Panc1 (cell line): ENCODE results near the gene TMEM82. TPM values are rescaled to one million over a fixed set of nuclear protein-coding genes. Genes with fewer than 3 reads are reported as not detected.

Source experiments
- ATAC-seq: fragments of 200-7000 bp; cut with Tn5 transposase; 2 replicates; pipeline ENCODE4 v1.9.1; 2020; ENCODE audit warnings: mild to moderate bottlenecking, moderate library complexity
- BruUV-seq: library from RNA; stranded (reverse); fragments of 400-500 nt; replicated peaks from 2 replicates; lab custom pipeline; 2021; lab: Mats Ljungman, UMichigan
- CTCF ChIA-PET: fragments of 300-600 bp; sonication (Branson Sonifier 250); formaldehyde crosslinking; loops from one replicate; lab custom pipeline; 2022; ENCODE audit warnings: antibody characterized with exemption; lab: Charles Lee
- POLR2A ChIA-PET: fragments of 300-600 bp; sonication (Branson Sonifier 250); formaldehyde crosslinking; loops from one replicate; lab custom pipeline; 2022; ENCODE audit warnings: antibody characterized with exemption; lab: Charles Lee
- DNase-seq: peaks from one replicate; pipeline ENCODE4 v3.0.0-alpha.2; 2010; ENCODE audit warnings: low read depth, low spot score
- H3K27ac ChIP-seq: 2 replicates; pipeline ENCODE4 v1.5.1; 2011; ENCODE audit warnings: mild to moderate bottlenecking, low read length, inconsistent platforms
- H3K27me3 ChIP-seq: fragments of 200-500 bp; sonication (Bioruptor generic); 2 replicates; pipeline ENCODE4 v1.6.0; 2014; ENCODE audit warnings: low read length, inconsistent platforms; ENCODE audit not compliant: control insufficient read depth, insufficient read depth
- H3K36me3 ChIP-seq: fragments of 200-500 bp; sonication (Bioruptor generic); 2 replicates; pipeline ENCODE4 v1.5.1; 2014; ENCODE audit warnings: inconsistent platforms, mild to moderate bottlenecking, low read length, moderate library complexity; ENCODE audit not compliant: control insufficient read depth, insufficient read depth
- H3K4me1 ChIP-seq: 2 replicates; pipeline ENCODE4 v1.5.1; 2011; ENCODE audit warnings: inconsistent platforms, mild to moderate bottlenecking, low read length, moderate library complexity; ENCODE audit not compliant: control insufficient read depth, insufficient read depth
- H3K4me3 ChIP-seq, 2 experiments: 2 replicates each; pipeline ENCODE4 v1.5.1; 2011 to 2012; ENCODE audit warnings: low read depth in 2 of 2, low read length in 2 of 2, mild to moderate bottlenecking in 2 of 2, inconsistent platforms in 1 of 2, moderate library complexity in 1 of 2
- H3K9me3 ChIP-seq: fragments of 200-500 bp; sonication (Bioruptor generic); 2 replicates; pipeline ENCODE4 v1.5.1; 2014; ENCODE audit warnings: low read depth, mild to moderate bottlenecking, inconsistent platforms, low read length, moderate library complexity; ENCODE audit not compliant: control insufficient read depth, insufficient read depth
- POLR2AphosphoS5 ChIP-seq: IDR thresholded peaks from 2 replicates; pipeline ENCODE4 v1.6.1; 2012; ENCODE audit warnings: mild to moderate bottlenecking, low read depth, low read length, moderate library complexity
- SIN3A ChIP-seq: IDR thresholded peaks from 2 replicates; pipeline ENCODE4 v1.6.1; 2012; ENCODE audit warnings: low read depth, mild to moderate bottlenecking, low read length, moderate library complexity, borderline replicate concordance; ENCODE audit not compliant: insufficient read depth
- TCF7L2 ChIP-seq: IDR thresholded peaks from 2 replicates; pipeline ENCODE4 v1.6.1; 2011; ENCODE audit warnings: mild to moderate bottlenecking, low read depth, low read length, inconsistent platforms
- in situ Hi-C: cut with HindIII; loops from 2 replicates; pipeline ENCODE4 v1.10.0; 2016; ENCODE audit warnings: low sequenced_read_pairs, low pct_unique_long_range_greater_than_20kb
- intact Hi-C: fragments of 100-400 bp; cut with micrococcal nuclease; formaldehyde crosslinking; loops from one replicate; pipeline ENCODE4 v1.10.0; 2022; ENCODE audit not compliant: unreplicated experiment
- total RNA-seq: library from RNA; stranded (reverse); gene quantifications from one replicate; pipeline ENCODE4 v1.2.1, GENCODE V29; 2021; ENCODE audit not compliant: unreplicated experiment
- TF ChIP-seq, protein P1 (sequence below), 2 experiments: IDR thresholded peaks; 2 replicates each; pipeline ENCODE4 v1.6.1; 2011 to 2012; ENCODE audit warnings: low read depth in 2 of 2, control low read depth in 1 of 2, low read length in 1 of 2, mild to moderate bottlenecking in 1 of 2, moderate library complexity in 1 of 2; ENCODE audit not compliant: insufficient read depth in 1 of 2
- TF ChIP-seq, protein P2 (sequence below): fragments of 450-650 bp; IDR thresholded peaks from 2 replicates; pipeline ENCODE4 v1.5.1; 2017; ENCODE audit warnings: mild to moderate bottlenecking

TMEM82 gene
- total RNA-seq, 1 experiment from 2014 or later: not detected

DNA sequence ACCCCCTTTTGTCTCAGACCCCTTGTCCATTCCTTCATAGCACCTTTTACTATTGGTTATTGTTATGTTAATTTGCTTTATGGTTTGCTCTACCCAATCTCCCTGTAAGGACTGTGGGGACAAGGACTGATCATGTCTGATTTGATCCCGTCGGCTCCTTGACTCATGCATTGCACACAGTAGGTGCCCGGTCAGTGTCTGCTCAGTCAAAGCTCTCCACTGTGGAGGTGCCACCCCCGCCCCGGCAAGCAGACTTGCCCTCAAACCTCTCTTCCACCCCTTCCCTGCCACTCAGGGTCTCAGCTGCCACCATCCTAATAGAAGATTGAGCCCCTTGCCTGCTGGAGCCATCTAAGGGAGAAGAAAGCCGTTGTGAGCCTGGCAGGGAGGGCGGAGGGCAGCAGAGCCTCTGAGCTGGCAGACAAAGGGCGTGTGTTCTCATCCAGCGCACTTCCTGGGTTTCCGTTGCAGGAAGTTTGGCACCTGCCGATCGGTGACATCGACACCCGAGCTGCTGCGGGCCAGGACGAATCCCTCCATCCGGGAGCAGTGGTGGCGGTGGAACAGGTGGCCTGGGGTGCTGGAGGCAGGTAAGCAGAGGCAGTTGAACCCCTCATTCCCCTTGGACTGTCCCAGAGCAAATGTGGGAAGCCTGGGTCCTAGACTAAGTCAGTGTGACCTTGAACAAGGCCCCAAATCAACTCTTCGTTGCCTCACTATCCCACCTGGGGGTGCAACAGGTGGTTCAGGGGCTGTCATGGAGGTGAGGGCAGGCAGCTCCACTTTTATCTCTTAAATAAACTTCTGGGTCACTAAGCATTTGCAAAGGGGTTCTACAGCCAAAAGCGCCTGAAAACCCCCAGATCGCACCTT is 14.1 kb downstream of the TMEM82 start:
- Histone ChIP-seq H3K27me3 (no peaks in the 10 kb centered on the region), H3K36me3 (no peaks in the 10 kb centered on the region), H3K4me3 (peak overlapping the region in 1 of 2 experiments; percentile 29; a peak in 2 of 4 replicates), H3K27ac (peak overlapping the region; percentile 79), H3K4me1 (peaks cover 33% of the 10 kb centered on the region), H3K9me3 (no peaks in the 10 kb centered on the region)
- DNase-seq: no peak
- CTCF ChIA-PET: interaction anchor here (0.5 to 0.6 kb wide), 3 partner anchors 13 to 162 kb away, joined by 4 to 6 read pairs (median 5); no protein-coding TSS in a partner anchor
- POLR2A ChIA-PET: no interaction called here
- intact Hi-C loops (no loop called here), in situ Hi-C loops (no loop called here)
- ATAC-seq: peak; percentile 69
- no TSS peak for BruUV-seq
- no peak for TF ChIP-seq SIN3A
- no peak for TF ChIP-seq TCF7L2
- TF ChIP-seq POLR2AphosphoS5: no peak
- TF ChIP-seq, protein P1, sequence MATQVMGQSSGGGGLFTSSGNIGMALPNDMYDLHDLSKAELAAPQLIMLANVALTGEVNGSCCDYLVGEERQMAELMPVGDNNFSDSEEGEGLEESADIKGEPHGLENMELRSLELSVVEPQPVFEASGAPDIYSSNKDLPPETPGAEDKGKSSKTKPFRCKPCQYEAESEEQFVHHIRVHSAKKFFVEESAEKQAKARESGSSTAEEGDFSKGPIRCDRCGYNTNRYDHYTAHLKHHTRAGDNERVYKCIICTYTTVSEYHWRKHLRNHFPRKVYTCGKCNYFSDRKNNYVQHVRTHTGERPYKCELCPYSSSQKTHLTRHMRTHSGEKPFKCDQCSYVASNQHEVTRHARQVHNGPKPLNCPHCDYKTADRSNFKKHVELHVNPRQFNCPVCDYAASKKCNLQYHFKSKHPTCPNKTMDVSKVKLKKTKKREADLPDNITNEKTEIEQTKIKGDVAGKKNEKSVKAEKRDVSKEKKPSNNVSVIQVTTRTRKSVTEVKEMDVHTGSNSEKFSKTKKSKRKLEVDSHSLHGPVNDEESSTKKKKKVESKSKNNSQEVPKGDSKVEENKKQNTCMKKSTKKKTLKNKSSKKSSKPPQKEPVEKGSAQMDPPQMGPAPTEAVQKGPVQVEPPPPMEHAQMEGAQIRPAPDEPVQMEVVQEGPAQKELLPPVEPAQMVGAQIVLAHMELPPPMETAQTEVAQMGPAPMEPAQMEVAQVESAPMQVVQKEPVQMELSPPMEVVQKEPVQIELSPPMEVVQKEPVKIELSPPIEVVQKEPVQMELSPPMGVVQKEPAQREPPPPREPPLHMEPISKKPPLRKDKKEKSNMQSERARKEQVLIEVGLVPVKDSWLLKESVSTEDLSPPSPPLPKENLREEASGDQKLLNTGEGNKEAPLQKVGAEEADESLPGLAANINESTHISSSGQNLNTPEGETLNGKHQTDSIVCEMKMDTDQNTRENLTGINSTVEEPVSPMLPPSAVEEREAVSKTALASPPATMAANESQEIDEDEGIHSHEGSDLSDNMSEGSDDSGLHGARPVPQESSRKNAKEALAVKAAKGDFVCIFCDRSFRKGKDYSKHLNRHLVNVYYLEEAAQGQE (IDR thresholded peaks at IDR 0.05; ENCODE audit: insufficient read depth in 1 of 2, low read depth in 2 of 2, low read length in 1 of 2): no peak
- TF ChIP-seq, protein P2, sequence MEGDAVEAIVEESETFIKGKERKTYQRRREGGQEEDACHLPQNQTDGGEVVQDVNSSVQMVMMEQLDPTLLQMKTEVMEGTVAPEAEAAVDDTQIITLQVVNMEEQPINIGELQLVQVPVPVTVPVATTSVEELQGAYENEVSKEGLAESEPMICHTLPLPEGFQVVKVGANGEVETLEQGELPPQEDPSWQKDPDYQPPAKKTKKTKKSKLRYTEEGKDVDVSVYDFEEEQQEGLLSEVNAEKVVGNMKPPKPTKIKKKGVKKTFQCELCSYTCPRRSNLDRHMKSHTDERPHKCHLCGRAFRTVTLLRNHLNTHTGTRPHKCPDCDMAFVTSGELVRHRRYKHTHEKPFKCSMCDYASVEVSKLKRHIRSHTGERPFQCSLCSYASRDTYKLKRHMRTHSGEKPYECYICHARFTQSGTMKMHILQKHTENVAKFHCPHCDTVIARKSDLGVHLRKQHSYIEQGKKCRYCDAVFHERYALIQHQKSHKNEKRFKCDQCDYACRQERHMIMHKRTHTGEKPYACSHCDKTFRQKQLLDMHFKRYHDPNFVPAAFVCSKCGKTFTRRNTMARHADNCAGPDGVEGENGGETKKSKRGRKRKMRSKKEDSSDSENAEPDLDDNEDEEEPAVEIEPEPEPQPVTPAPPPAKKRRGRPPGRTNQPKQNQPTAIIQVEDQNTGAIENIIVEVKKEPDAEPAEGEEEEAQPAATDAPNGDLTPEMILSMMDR: no peak

DNA sequence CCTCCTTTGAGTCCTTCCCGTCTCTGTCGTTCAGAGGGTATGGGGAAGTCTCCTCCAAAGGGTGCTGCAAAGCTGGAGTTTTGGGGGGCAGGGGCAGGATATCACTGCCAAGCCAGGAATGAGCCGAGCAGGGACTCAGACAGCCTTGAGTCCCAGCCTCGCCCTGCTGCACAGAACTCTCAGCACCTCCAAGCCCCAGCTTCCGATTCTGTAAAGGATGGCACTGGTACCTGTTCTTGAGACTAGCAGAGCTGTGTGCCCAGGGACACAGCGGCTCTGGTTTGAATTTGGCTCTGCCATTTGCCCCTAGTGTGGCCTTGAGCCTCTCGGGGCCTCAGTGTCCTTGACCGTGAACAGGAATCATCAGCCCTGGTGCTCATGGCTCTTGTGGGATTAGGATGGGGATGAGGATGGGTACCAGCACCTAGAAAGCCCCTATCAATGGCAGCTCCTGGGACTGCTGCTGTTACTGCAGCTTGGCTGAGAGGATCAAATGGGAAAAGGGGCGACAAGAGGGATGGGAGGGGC is 14.8 kb downstream of the TMEM82 start:
- H3K4me1 ChIP-seq: peaks cover 33% of the 10 kb centered on the region
- H3K4me3 ChIP-seq: peak overlapping the region in 1 of 2 experiments; percentile 29; a peak in 1 of 4 replicates
- in situ Hi-C loops (no loop called here), intact Hi-C loops (no loop called here)
- ChIA-PET CTCF (interaction anchor here (0.5 kb wide), 1 partner anchor 163 kb away, joined by 5 read pairs; no protein-coding TSS in a partner anchor), POLR2A (no interaction called here)
- H3K27me3 ChIP-seq: no peaks in the 10 kb centered on the region
- H3K27ac ChIP-seq: peak overlapping the region; percentile 66
- DNase-seq (no peak), ATAC-seq (peak; percentile 22)
- TF ChIP-seq, protein P1 (IDR thresholded peaks at IDR 0.05; ENCODE audit: insufficient read depth in 1 of 2, low read depth in 2 of 2, low read length in 1 of 2): no peak
- TF ChIP-seq TCF7L2 (no peak), SIN3A (no peak), POLR2AphosphoS5 (no peak)
- TF ChIP-seq, protein P2: no peak
- H3K9me3 ChIP-seq: no peaks in the 10 kb centered on the region
- no TSS peak for BruUV-seq
- no peaks in the 10 kb centered on the region for H3K36me3 ChIP-seq
